H7 (cell line): ENCODE measurements around the gene EIPR1. TPM values are rescaled to one million over a fixed set of nuclear protein-coding genes. Genes with fewer than 3 reads are reported as not detected.

Experiments
- DNase-seq: peaks from one replicate; pipeline ENCODE4 v3.0.0; 2012
- H3K27me3 ChIP-seq: 2 replicates; pipeline ENCODE4 v1.6.0; 2011; ENCODE audit warnings: mild to moderate bottlenecking, low read length; ENCODE audit not compliant: control insufficient read depth, insufficient read depth
- H3K36me3 ChIP-seq: replicated peaks from 2 replicates; pipeline ENCODE4 v1.5.1; 2011; ENCODE audit warnings: low read length; ENCODE audit not compliant: control insufficient read depth, insufficient read depth
- H3K4me3 ChIP-seq: 2 replicates; pipeline ENCODE4 v1.5.1; 2011; ENCODE audit warnings: low read depth, mild to moderate bottlenecking, control low read depth, low read length, moderate library complexity; ENCODE audit not compliant: insufficient read depth
- total RNA-seq: library from RNA; depleted of rRNA; stranded (reverse); fragments of >200 nt; shearing (Covaris generic); gene quantifications from 2 replicates; pipeline ENCODE4 v1.2.3, GENCODE V29; 2014

EIPR1 gene
- total RNA-seq, 1 experiment from 2014 or later: 60.4 TPM

- DNase-seq: no peak
- H3K36me3 ChIP-seq: no peaks in the 10 kb centered on the region
- no peaks in the 10 kb centered on the region for H3K27me3 ChIP-seq
- no peak overlapping the region for H3K4me3 ChIP-seq
These were observed 154.3 kb downstream of the EIPR1 start for GRCh38 chr2:3223080-3223923.

GRCh38 chr2:3222636-3223035 is 155.0 kb downstream of the EIPR1 start:
- no peaks in the 10 kb centered on the region for H3K27me3 ChIP-seq
- DNase-seq: no peak
- H3K4me3 ChIP-seq: no peak overlapping the region
- H3K36me3 ChIP-seq: no peaks in the 10 kb centered on the region

- Histone ChIP-seq H3K36me3 (no peaks in the 10 kb centered on the region), H3K27me3 (no peaks in the 10 kb centered on the region), H3K4me3 (no peak overlapping the region)
- DNase-seq: no peak
These were observed 158.1 kb downstream of the EIPR1 start for GRCh38 chr2:3219536-3219935.

GRCh38 chr2:3217646-3218045 is 160.0 kb downstream of the EIPR1 start:
- Histone ChIP-seq H3K36me3 (no peaks in the 10 kb centered on the region), H3K4me3 (no peak overlapping the region), H3K27me3 (no peaks in the 10 kb centered on the region)
- DNase-seq: no peak

GRCh38 chr2:3216841-3217495 is 160.7 kb downstream of the EIPR1 start:
- Histone ChIP-seq H3K36me3 (no peaks in the 10 kb centered on the region), H3K4me3 (no peak overlapping the region), H3K27me3 (no peaks in the 10 kb centered on the region)
- DNase-seq: no peak

- Histone ChIP-seq H3K27me3 (no peaks in the 10 kb centered on the region), H3K4me3 (no peak overlapping the region), H3K36me3 (no peaks in the 10 kb centered on the region)
- DNase-seq: no peak
These were observed 162.7 kb downstream of the EIPR1 start for GRCh38 chr2:3214806-3215404.

GRCh38 chr2:3214065-3214464 is 163.6 kb downstream of the EIPR1 start:
- H3K27me3 ChIP-seq: no peaks in the 10 kb centered on the region
- DNase-seq: no peak
- H3K4me3 ChIP-seq: no peak overlapping the region
- no peaks in the 10 kb centered on the region for H3K36me3 ChIP-seq

GRCh38 chr2:3212984-3213383 is 164.6 kb downstream of the EIPR1 start:
- Histone ChIP-seq H3K4me3 (no peak overlapping the region), H3K27me3 (no peaks in the 10 kb centered on the region), H3K36me3 (no peaks in the 10 kb centered on the region)
- no peak for DNase-seq

- DNase-seq: no peak
- Histone ChIP-seq H3K4me3 (no peak overlapping the region), H3K27me3 (no peaks in the 10 kb centered on the region), H3K36me3 (no peaks in the 10 kb centered on the region)
These were observed 165.6 kb downstream of the EIPR1 start for GRCh38 chr2:3212061-3212362.

- H3K36me3 ChIP-seq: no peaks in the 10 kb centered on the region
- no peak overlapping the region for H3K4me3 ChIP-seq
- H3K27me3 ChIP-seq: no peaks in the 10 kb centered on the region
- no peak for DNase-seq
These were observed 166.2 kb downstream of the EIPR1 start for GRCh38 chr2:3211256-3212060.

GRCh38 chr2:3210257-3210656 is 167.4 kb downstream of the EIPR1 start:
- no peaks in the 10 kb centered on the region for H3K27me3 ChIP-seq
- H3K36me3 ChIP-seq: no peaks in the 10 kb centered on the region
- H3K4me3 ChIP-seq: no peak overlapping the region
- DNase-seq: no peak

GRCh38 chr2:3209258-3209657 is 168.4 kb downstream of the EIPR1 start:
- Histone ChIP-seq H3K36me3 (no peaks in the 10 kb centered on the region), H3K27me3 (no peaks in the 10 kb centered on the region), H3K4me3 (no peak overlapping the region)
- no peak for DNase-seq

GRCh38 chr2:3208591-3208990 is 169.0 kb downstream of the EIPR1 start:
- H3K27me3 ChIP-seq: no peaks in the 10 kb centered on the region
- no peak for DNase-seq
- no peaks in the 10 kb centered on the region for H3K36me3 ChIP-seq
- no peak overlapping the region for H3K4me3 ChIP-seq

- DNase-seq: peak; percentile 19
- Histone ChIP-seq H3K4me3 (no peak overlapping the region), H3K36me3 (no peaks in the 10 kb centered on the region), H3K27me3 (no peaks in the 10 kb centered on the region)
These were observed 169.4 kb downstream of the EIPR1 start for GRCh38 chr2:3208179-3208578.
